ENCODE measurements around the gene ARHGAP42.

Gene ARHGAP42

DNA sequence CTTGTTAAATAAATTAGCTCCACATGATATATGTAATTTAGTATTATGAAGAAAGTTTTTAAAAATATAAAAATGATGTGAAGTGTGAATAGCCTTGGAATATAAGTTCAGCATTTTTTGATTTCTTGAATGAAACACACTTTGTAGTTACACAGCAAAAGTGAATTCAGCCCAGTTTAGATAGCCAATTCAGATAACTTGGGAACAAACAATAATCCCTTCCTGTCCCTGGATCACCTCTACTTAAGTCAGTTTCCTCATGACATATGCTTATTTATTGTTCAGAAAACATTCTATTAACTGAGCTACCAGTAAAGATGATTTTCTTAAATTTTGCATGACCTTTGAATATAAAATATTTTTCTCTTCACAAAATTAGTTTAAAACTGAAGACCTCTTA lies 335.2 kb downstream of the ARHGAP42 start:
- DNase-seq (ENCODE audit: low spot score), result no peak

- DNase-seq (ENCODE audit: low spot score), result no peak
Measured at GRCh38 chr11:101028644-101029043, 341.6 kb downstream of the ARHGAP42 start.

DNA sequence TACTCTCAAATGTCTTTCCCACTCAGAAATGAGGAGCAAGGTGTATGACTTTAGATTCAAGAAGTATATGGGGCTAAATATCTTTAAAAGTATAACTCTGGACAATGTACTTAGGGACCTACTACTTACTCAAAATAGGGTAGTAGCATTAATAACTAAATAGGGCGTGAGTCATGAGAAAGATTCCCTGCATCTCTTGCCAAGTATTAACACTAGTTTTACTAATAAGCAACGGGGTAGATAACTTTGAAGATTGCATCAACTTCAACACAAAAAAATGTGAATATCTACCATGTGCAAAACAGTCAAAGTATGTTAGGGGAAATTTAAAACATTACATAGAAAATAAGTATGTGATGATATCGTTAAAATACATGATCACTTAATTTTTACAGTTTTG lies 342.9 kb downstream of the ARHGAP42 start:
- DNase-seq (ENCODE audit: low spot score), result no peak

DNA sequence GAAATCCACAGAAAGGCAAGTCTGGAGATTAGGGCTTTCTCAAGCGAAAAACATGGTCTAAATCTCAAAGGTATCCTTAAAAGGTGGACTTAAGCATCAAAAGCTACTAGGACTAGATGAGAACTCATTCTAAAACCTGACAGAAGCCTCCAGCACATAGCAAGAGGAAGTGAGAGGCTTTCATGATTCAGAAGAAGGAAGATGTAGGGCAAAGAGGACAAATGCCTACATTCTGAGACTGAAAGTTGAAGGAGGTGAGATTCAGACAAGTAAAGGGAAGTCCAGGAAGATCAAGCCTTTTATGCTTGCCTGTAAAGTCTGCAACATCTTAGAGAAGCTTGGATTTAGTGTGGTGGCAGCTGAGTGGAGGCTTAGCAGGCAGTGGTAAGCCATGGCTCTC lies 343.6 kb downstream of the ARHGAP42 start:
- no peak for DNase-seq (ENCODE audit: low spot score)

GRCh38 chr11:101031713-101032112 lies 344.6 kb downstream of the ARHGAP42 start:
- DNase-seq (ENCODE audit: low spot score), result no peak

- no peak for DNase-seq (ENCODE audit: low spot score)
Measured at GRCh38 chr11:101032991-101033390, 345.9 kb downstream of the ARHGAP42 start.

GRCh38 chr11:101034076-101034475 lies 347.0 kb downstream of the ARHGAP42 start:
- DNase-seq (ENCODE audit: low spot score), result no peak

- no peak for DNase-seq (ENCODE audit: low spot score)
Measured at GRCh38 chr11:101035872-101036271, 348.8 kb downstream of the ARHGAP42 start.

Measured in activated CD4-positive, alpha-beta T cell treated with anti-CD3 and anti-CD28 coated beads, Interleukin-2, Interleukin-4, amounts not matched to agents 100 ng/mL and 50 ng/mL, durations not matched to agents 16 hours and 8 hours (primary cell).